ENCODE data around the gene ZNF615. TPM values are rescaled to one million over a fixed set of nuclear protein-coding genes. Genes with fewer than 3 reads are reported as not detected.
"Not testable (repeated sequence)": the region's sequence is repeated elsewhere in the genome, so short reads cannot be mapped to it uniquely, and the experiment has no call there.

Gene ZNF615
- total RNA-seq, 3 donors from 2014 or later, result 15.4 to 35.9 (median 27.2) TPM

DNA sequence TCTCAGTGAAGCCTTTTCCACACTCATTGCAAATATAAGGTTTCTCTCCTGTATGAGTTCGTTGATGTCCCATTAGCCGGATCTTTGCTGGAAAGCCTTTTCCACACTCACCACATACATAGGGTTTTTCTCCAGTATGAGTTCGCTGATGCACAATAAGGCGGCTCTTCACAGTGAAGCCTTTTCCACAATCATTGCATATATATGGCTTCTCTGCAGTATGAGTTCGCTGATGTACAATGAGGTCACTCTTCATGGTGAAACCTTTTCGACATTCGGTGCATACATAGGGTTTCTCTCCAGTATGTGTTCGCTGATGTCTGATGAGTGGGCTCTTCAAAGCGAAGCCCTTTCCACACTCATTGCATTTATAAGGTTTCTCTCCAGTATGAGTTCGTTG, 14.6 kb downstream of the ZNF615 start:
- intact Hi-C loops (cut with DNase I; ENCODE audit: low total_unique reads), result no loop called here
- peaks cover 43% of the 10 kb centered on the region for H3K36me3 ChIP-seq
- no peak for DNase-seq (ENCODE audit: low spot score in 2 of 2)
- H3K27ac ChIP-seq, result no peak overlapping the region
- H3K9me3 ChIP-seq, result peaks cover 78 to 97% of the 10 kb centered on the region in 2 donors
- no peaks in the 10 kb centered on the region for H3K4me1 ChIP-seq
- no peak for TF ChIP-seq POLR2AphosphoS5 (IDR thresholded peaks at IDR 0.05)
- no peak for TF ChIP-seq POLR2A (IDR thresholded peaks at IDR 0.05)
- TF ChIP-seq, protein P1, sequence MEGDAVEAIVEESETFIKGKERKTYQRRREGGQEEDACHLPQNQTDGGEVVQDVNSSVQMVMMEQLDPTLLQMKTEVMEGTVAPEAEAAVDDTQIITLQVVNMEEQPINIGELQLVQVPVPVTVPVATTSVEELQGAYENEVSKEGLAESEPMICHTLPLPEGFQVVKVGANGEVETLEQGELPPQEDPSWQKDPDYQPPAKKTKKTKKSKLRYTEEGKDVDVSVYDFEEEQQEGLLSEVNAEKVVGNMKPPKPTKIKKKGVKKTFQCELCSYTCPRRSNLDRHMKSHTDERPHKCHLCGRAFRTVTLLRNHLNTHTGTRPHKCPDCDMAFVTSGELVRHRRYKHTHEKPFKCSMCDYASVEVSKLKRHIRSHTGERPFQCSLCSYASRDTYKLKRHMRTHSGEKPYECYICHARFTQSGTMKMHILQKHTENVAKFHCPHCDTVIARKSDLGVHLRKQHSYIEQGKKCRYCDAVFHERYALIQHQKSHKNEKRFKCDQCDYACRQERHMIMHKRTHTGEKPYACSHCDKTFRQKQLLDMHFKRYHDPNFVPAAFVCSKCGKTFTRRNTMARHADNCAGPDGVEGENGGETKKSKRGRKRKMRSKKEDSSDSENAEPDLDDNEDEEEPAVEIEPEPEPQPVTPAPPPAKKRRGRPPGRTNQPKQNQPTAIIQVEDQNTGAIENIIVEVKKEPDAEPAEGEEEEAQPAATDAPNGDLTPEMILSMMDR (IDR thresholded peaks at IDR 0.05), result no peak
- H3K4me3 ChIP-seq, result no peak overlapping the region
- H3K27me3 ChIP-seq, result no peaks in the 10 kb centered on the region

- intact Hi-C loops (cut with DNase I; ENCODE audit: low total_unique reads), result no loop called here
- H3K4me3 ChIP-seq, result peak within 1 kb of the TSS; percentile 90 to 96 (median 92)
- DNase-seq (ENCODE audit: low spot score in 2 of 2), result peak; percentile 85 to 92
- TF ChIP-seq POLR2A (IDR thresholded peaks at IDR 0.05) (no peak), POLR2AphosphoS5 (IDR thresholded peaks at IDR 0.05) (peak; percentile 57 to 93 (median 83))
- H3K9me3 ChIP-seq, result peaks cover 63 to 82% of the 10 kb centered on the region in 2 donors
- no peaks in the 10 kb centered on the region for H3K36me3 ChIP-seq
- H3K27ac ChIP-seq, result peak within 1 kb of the TSS; percentile 88 to 89
- no peaks in the 10 kb centered on the region for H3K27me3 ChIP-seq
- peaks cover 0 to 3% of the 10 kb centered on the region in 2 donors for H3K4me1 ChIP-seq
These were observed 21.4 kb downstream of the ZNF615 start, which contains the start of gene ZNF350 for GRCh38 chr19:51986309-51987291. Gene ZNF350, minus strand, starts transcription at chr19:51986840. Its CDS starts 12,480 bp downstream, at chr19:51974360.

- H3K27ac ChIP-seq, result no peak overlapping the region
- no peaks in the 10 kb centered on the region for H3K27me3 ChIP-seq
- intact Hi-C loops (cut with DNase I; ENCODE audit: low total_unique reads), result no loop called here
- TF ChIP-seq POLR2AphosphoS5 (IDR thresholded peaks at IDR 0.05), result no peak
- TF ChIP-seq, protein P1 (IDR thresholded peaks at IDR 0.05), result no peak
- TF ChIP-seq POLR2A (IDR thresholded peaks at IDR 0.05), result no peak
- H3K9me3 ChIP-seq, result peaks cover 77 to 84% of the 10 kb centered on the region in 2 donors
- DNase-seq (ENCODE audit: low spot score in 2 of 2), result no peak
- peaks cover 0 to 3% of the 10 kb centered on the region in 2 donors for H3K4me1 ChIP-seq
- H3K4me3 ChIP-seq, result no peak overlapping the region
- no peaks in the 10 kb centered on the region for H3K36me3 ChIP-seq
These were observed 24.6 kb downstream of the ZNF615 start for GRCh38 chr19:51983361-51983760.

- H3K27me3 ChIP-seq; H3K36me3 ChIP-seq; DNase-seq (ENCODE audit: low spot score in 2 of 2); intact Hi-C loops (cut with DNase I; ENCODE audit: low total_unique reads); H3K4me1 ChIP-seq: not testable (repeated sequence)
- Histone ChIP-seq H3K4me3 (peak overlapping the region in 1 of 3 donors; percentile 17), H3K9me3 (peaks cover 88 to 97% of the 10 kb centered on the region in 2 donors), H3K27ac (peak overlapping the region; percentile 17 to 52)
These were observed 27.1 kb downstream of the ZNF615 start for GRCh38 chr19:51980926-51981325.

DNA sequence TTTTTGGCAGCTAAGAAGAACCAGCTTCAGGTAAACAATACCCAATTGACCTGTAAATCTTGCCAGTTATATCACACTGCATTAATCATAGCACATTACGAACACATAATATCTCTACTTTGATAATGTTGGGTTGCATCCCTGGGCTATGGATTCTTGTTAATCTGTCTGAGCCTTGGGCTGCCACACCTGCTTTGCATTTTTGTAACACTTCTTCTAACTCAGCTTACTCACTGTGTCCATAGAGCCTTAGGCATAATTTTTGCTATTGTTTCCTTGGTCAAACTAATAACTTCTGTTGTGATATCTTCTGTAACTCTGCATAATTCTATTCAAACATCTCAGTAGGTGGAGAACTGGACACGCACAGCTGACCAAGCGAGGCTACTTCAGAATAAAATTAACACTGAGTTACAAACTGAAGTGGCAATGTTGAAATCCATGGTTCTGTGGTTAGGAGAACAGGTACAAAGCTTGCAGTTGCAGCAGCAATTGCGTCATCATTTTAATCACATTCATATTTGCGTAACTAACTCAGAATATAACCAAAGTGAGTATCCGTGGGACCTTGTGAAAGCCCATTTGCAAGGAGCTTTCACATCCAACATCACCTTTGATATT, 27.8 kb downstream of the ZNF615 start:
- no peak for DNase-seq (ENCODE audit: low spot score in 2 of 2)
- H3K9me3 ChIP-seq, result peaks cover 88 to 99% of the 10 kb centered on the region in 2 donors
- H3K27me3 ChIP-seq, result no peaks in the 10 kb centered on the region
- H3K4me3 ChIP-seq, result no peak overlapping the region
- intact Hi-C loops (cut with DNase I; ENCODE audit: low total_unique reads), result no loop called here
- no peaks in the 10 kb centered on the region for H3K36me3 ChIP-seq
- no peak for TF ChIP-seq POLR2A (IDR thresholded peaks at IDR 0.05)
- TF ChIP-seq, protein P1 (IDR thresholded peaks at IDR 0.05), result no peak
- TF ChIP-seq POLR2AphosphoS5 (IDR thresholded peaks at IDR 0.05), result no peak
- H3K4me1 ChIP-seq, result no peaks in the 10 kb centered on the region
- H3K27ac ChIP-seq, result peak overlapping the region in 1 of 2 donors; percentile 17
